ENCODE results near the gene PBX4. TPM values are rescaled to one million over a fixed set of nuclear protein-coding genes. Genes with fewer than 3 reads are reported as not detected.

Gene PBX4
- polyA plus RNA-seq, 1 donor = 2.3 TPM

GRCh38 chr19:19524053-19524452 lies 94.4 kb downstream of the PBX4 start:
- Histone ChIP-seq H3K36me3 (ENCODE audit: control insufficient read depth, insufficient read depth, low read length) (peaks cover 57% of the 10 kb centered on the region), H3K4me3 (ENCODE audit: low read length) (no peak overlapping the region), H3K4me1 (ENCODE audit: control insufficient read depth, insufficient read depth, low read length) (no peaks in the 10 kb centered on the region), H3K9me3 (ENCODE audit: control insufficient read depth, low read depth, low read length) (no peaks in the 10 kb centered on the region), H3K27ac (ENCODE audit: low read length) (no peak overlapping the region), H3K27me3 (ENCODE audit: control insufficient read depth, insufficient read depth, low read length) (no peaks in the 10 kb centered on the region)
- DNase-seq = no peak
- WGBS (ENCODE audit: insufficient coverage, low lambda C conversion rate) = no CpG with 5 or more reads among the region's 7 CpGs

GRCh38 chr19:19523177-19523576 lies 95.3 kb downstream of the PBX4 start:
- Histone ChIP-seq H3K27me3 (ENCODE audit: control insufficient read depth, insufficient read depth, low read length) (no peaks in the 10 kb centered on the region), H3K4me3 (ENCODE audit: low read length) (no peak overlapping the region), H3K4me1 (ENCODE audit: control insufficient read depth, insufficient read depth, low read length) (no peaks in the 10 kb centered on the region), H3K9me3 (ENCODE audit: control insufficient read depth, low read depth, low read length) (no peaks in the 10 kb centered on the region), H3K27ac (ENCODE audit: low read length) (no peak overlapping the region), H3K36me3 (ENCODE audit: control insufficient read depth, insufficient read depth, low read length) (peaks cover 55% of the 10 kb centered on the region)
- WGBS (ENCODE audit: insufficient coverage, low lambda C conversion rate) = no CpG with 5 or more reads among the region's 3 CpGs
- no peak for DNase-seq

GRCh38 chr19:19520989-19521388 lies 97.5 kb downstream of the PBX4 start:
- no peak overlapping the region for H3K27ac ChIP-seq (ENCODE audit: low read length)
- 100% methylated on average over 5 of the region's 6 CpGs for WGBS (ENCODE audit: insufficient coverage, low lambda C conversion rate)
- DNase-seq = no peak
- H3K4me3 ChIP-seq (ENCODE audit: low read length) = no peak overlapping the region
- H3K4me1 ChIP-seq (ENCODE audit: control insufficient read depth, insufficient read depth, low read length) = peaks cover 7% of the 10 kb centered on the region
- H3K27me3 ChIP-seq (ENCODE audit: control insufficient read depth, insufficient read depth, low read length) = no peaks in the 10 kb centered on the region
- H3K9me3 ChIP-seq (ENCODE audit: control insufficient read depth, low read depth, low read length) = no peaks in the 10 kb centered on the region
- peaks cover 34% of the 10 kb centered on the region for H3K36me3 ChIP-seq (ENCODE audit: control insufficient read depth, insufficient read depth, low read length)

DNA sequence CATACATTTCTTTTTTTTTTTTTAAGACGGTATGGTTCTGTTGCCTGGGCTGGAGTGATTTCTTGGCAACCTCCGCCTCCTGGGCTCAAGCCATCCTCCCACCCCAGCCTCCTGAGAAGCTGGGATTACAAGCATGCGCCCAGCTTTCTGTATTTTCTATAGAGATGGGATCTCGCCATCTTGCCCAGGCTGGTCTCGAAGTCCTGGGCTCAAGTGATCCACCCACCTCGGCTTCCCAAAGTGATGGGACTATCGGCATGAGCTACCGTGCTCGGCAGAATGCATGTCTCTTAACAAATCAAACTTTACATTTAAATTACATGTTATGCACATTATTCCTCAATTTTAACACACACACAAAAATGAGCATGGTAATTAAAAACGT lies 101.3 kb downstream of the PBX4 start:
- peak overlapping the region; percentile 87 for H3K4me3 ChIP-seq (ENCODE audit: low read length)
- no peak for DNase-seq
- peaks cover 16% of the 10 kb centered on the region for H3K36me3 ChIP-seq (ENCODE audit: control insufficient read depth, insufficient read depth, low read length)
- 89% methylated on average over 3 of the region's 10 CpGs for WGBS (ENCODE audit: insufficient coverage, low lambda C conversion rate)
- peaks cover 22% of the 10 kb centered on the region for H3K4me1 ChIP-seq (ENCODE audit: control insufficient read depth, insufficient read depth, low read length)
- peaks cover 17% of the 10 kb centered on the region for H3K9me3 ChIP-seq (ENCODE audit: control insufficient read depth, low read depth, low read length)
- no peak overlapping the region for H3K27ac ChIP-seq (ENCODE audit: low read length)
- peaks cover 6% of the 10 kb centered on the region for H3K27me3 ChIP-seq (ENCODE audit: control insufficient read depth, insufficient read depth, low read length)

DNA sequence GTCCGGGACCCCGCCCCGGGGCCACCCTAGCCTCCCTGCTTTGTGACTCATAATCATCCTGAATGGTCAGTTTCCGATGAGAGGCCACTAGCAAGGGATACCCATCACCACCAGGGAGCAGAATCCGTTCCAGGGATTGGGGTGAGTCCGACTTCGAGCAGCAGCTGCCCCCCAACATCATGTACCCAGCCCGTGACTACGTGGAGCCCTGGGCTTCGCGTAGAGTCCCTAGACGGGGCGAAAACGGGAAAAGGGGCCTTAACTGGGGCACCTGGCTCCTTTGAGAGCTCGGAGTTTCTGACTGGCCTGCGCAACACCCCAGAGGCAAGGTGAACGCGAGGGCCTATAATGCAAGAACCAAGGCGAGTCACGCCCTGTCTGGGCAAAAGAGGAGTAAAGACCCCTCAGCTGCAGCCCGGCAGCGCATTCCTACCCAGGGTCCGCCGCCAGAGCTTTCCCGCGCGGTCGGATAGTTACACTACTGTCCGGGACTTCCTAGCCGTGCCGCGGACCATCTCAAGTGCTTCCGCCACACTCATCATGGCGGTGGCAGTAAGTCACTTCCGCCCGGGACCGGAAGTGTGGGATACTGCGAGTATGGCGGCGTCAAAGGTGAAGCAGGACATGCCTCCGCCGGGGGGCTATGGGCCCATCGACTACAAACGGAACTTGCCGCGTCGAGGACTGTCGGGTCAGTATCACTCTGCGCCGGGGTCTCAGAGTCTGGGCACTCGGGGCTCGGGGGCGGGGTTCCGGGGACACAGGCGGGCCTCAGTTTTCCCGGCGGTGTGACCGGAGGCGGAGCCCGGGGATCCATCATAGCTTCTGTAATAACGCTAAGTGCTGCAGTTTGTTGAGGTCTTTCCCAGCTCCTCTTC lies 102.6 kb downstream of the PBX4 start, which contains the start of gene NDUFA13:
TSS of gene NDUFA13 (plus strand) at position 584 of the 878 bp plus-strand sequence. CDS start at position 598, 14 bp downstream.
- Histone ChIP-seq H3K4me1 (ENCODE audit: control insufficient read depth, insufficient read depth, low read length) (peaks cover 22% of the 10 kb centered on the region), H3K9me3 (ENCODE audit: control insufficient read depth, low read depth, low read length) (peaks cover 17% of the 10 kb centered on the region), H3K27ac (ENCODE audit: low read length) (peak within 1 kb of the TSS; percentile 17), H3K36me3 (ENCODE audit: control insufficient read depth, insufficient read depth, low read length) (peaks cover 16% of the 10 kb centered on the region), H3K4me3 (ENCODE audit: low read length) (peak within 1 kb of the TSS; percentile 87), H3K27me3 (ENCODE audit: control insufficient read depth, insufficient read depth, low read length) (peaks cover 6% of the 10 kb centered on the region)
- peak; percentile 91 to 95 for DNase-seq
- 8% methylated on average over 4 of the region's 61 CpGs for WGBS (ENCODE audit: insufficient coverage, low lambda C conversion rate)

DNA sequence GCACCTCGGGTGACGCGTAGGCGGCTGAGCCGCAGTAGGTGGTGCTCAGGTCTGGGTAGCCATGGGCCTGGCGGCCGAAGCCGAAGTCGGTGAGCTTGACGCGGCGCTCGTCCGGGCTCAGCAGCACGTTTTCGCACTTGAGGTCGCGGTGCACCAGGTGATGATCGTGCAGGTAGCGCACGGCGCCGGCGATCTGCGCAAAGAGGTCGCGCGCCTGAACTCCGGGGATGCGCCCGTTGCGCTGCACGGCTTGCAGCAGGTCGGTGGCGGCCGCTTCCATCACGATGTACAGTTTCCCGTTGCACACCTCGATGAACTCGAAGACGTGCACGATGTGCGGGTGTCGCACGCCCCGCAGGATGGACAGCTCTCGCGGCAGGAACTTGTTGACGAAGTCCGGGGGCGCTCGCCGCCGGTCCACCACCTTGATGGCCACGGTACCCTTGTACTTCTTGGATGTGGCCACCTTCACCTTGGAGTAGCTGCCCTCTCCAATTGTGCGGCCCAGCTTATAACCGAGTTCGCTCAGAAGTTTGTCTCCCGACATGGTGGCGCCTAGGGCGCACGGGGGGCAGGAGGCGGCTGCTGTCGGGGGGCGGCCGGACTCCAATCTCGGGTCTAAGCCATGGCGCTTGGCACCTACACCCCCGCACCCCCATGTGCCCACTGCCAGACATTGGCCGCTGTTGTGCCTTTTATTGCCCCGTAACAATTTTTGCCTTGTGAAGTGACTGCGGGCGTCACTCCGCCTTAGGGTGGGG lies 103.4 kb downstream of the PBX4 start, which contains the start of gene TSSK6:
TSS of gene TSSK6 (minus strand) at position 668 of the 761 bp plus-strand sequence. CDS start at position 547, 121 bp downstream.
- Histone ChIP-seq H3K9me3 (ENCODE audit: control insufficient read depth, low read depth, low read length) (peaks cover 17% of the 10 kb centered on the region), H3K27ac (ENCODE audit: low read length) (peak within 1 kb of the TSS; percentile 17), H3K36me3 (ENCODE audit: control insufficient read depth, insufficient read depth, low read length) (peaks cover 10% of the 10 kb centered on the region), H3K4me1 (ENCODE audit: control insufficient read depth, insufficient read depth, low read length) (peaks cover 22% of the 10 kb centered on the region), H3K4me3 (ENCODE audit: low read length) (peak within 1 kb of the TSS; percentile 87), H3K27me3 (ENCODE audit: control insufficient read depth, insufficient read depth, low read length) (peaks cover 6% of the 10 kb centered on the region)
- peak in 1 of 2 donors; percentile 30 for DNase-seq
- no CpG with 5 or more reads among the region's 74 CpGs for WGBS (ENCODE audit: insufficient coverage, low lambda C conversion rate)

GRCh38 chr19:19514215-19514657 lies 104.3 kb downstream of the PBX4 start:
- no CpG with 5 or more reads among the region's 46 CpGs for WGBS (ENCODE audit: insufficient coverage, low lambda C conversion rate)
- peaks cover 3% of the 10 kb centered on the region for H3K36me3 ChIP-seq (ENCODE audit: control insufficient read depth, insufficient read depth, low read length)

GRCh38 chr19:19513682-19514081 lies 104.8 kb downstream of the PBX4 start:
- no CpG with 5 or more reads among the region's 17 CpGs for WGBS (ENCODE audit: insufficient coverage, low lambda C conversion rate)
- no peaks in the 10 kb centered on the region for H3K36me3 ChIP-seq (ENCODE audit: control insufficient read depth, insufficient read depth, low read length)
- DNase-seq = no peak
- H3K27me3 ChIP-seq (ENCODE audit: control insufficient read depth, insufficient read depth, low read length) = peaks cover 6% of the 10 kb centered on the region
- no peak overlapping the region for H3K27ac ChIP-seq (ENCODE audit: low read length)
- peak overlapping the region; percentile 34 for H3K4me3 ChIP-seq (ENCODE audit: low read length)
- peaks cover 17% of the 10 kb centered on the region for H3K9me3 ChIP-seq (ENCODE audit: control insufficient read depth, low read depth, low read length)
- peaks cover 22% of the 10 kb centered on the region for H3K4me1 ChIP-seq (ENCODE audit: control insufficient read depth, insufficient read depth, low read length)

More at GRCh38 chr19:19514215-19514657, 104.3 kb downstream of the PBX4 start:
- H3K27me3 ChIP-seq (ENCODE audit: control insufficient read depth, insufficient read depth, low read length) = peaks cover 6% of the 10 kb centered on the region
- peak overlapping the region; percentile 34 for H3K4me3 ChIP-seq (ENCODE audit: low read length)
- H3K4me1 ChIP-seq (ENCODE audit: control insufficient read depth, insufficient read depth, low read length) = peaks cover 22% of the 10 kb centered on the region
- peaks cover 17% of the 10 kb centered on the region for H3K9me3 ChIP-seq (ENCODE audit: control insufficient read depth, low read depth, low read length)
- H3K27ac ChIP-seq (ENCODE audit: low read length) = no peak overlapping the region
- DNase-seq = peak; percentile 67 to 79

Measured in large intestine (tissue), 3 donors.